ENCODE data around the gene GJA1.

GRCh38 chr6:121436274-121436857 lies 920 bp downstream of the GJA1 start:
- TF ChIP-seq CTCF (IDR thresholded peaks at IDR 0.05; ENCODE audit: control extremely low read depth in 1 of 3, insufficient read depth in 1 of 3, low read depth in 1 of 3, low read length in 3 of 3) (no peak), BCL11A (IDR thresholded peaks at IDR 0.05; ENCODE audit: low read depth in 2 of 2, low read length in 2 of 2) (no peak), RAD21 (IDR thresholded peaks at IDR 0.05 in 1 of 2, conservative IDR thresholded peaks at IDR 0.05 in 1 of 2; ENCODE audit: low read depth in 2 of 2, low read length in 2 of 2) (no peak), RBBP5 (IDR thresholded peaks at IDR 0.05; ENCODE audit: borderline replicate concordance, low read depth, low read length) (no peak), NANOG (IDR thresholded peaks at IDR 0.05; ENCODE audit: insufficient read depth, low read depth, low read length, poor library complexity, severe bottlenecking) (no peak), BRCA1 (IDR thresholded peaks at IDR 0.05; ENCODE audit: low read depth, low read length) (no peak), CREB1 (IDR thresholded peaks at IDR 0.05) (no peak), TEAD4 (IDR thresholded peaks at IDR 0.05; ENCODE audit: low read depth, low read length) (no peak), EP300 (IDR thresholded peaks at IDR 0.05; ENCODE audit: borderline replicate concordance in 1 of 2, low read depth in 2 of 2, low read length in 2 of 2) (no peak), EZH2 (IDR thresholded peaks at IDR 0.05; ENCODE audit: low read depth, low read length, severe bottlenecking) (no peak)
